Thoracic aorta (tissue), 2 donors: ENCODE data around the gene TBX10. TPM values are rescaled to one million over a fixed set of nuclear protein-coding genes. Genes with fewer than 3 reads are reported as not detected.

ENCODE experiments used
- ATAC-seq: fragments of 150-250 bp; one replicate; pipeline ENCODE4 v1.8.0; 2017; ENCODE audit warnings: low read depth; ENCODE audit not compliant: insufficient number of reproducible peaks, low FRiP score
- DNase-seq: peaks from one replicate; pipeline ENCODE4 v3.0.0-alpha.2; 2020; ENCODE audit warnings: low spot score
- H3K27ac ChIP-seq, 2 donors: fragments of 200-600 bp; sonication (generic); 1 replicate in 1 of 2; 2 replicates in 1 of 2; pipeline ENCODE4 v1.5.1; 2016; ENCODE audit warnings: mild to moderate bottlenecking in 2 of 2, moderate library complexity in 2 of 2
- H3K27me3 ChIP-seq: fragments of 200-600 bp; sonication (generic); replicated peaks from 2 replicates; pipeline ENCODE4 v1.6.0; 2016; ENCODE audit warnings: mild to moderate bottlenecking; ENCODE audit not compliant: insufficient read depth
- H3K36me3 ChIP-seq: fragments of 200-600 bp; sonication (generic); one replicate; pipeline ENCODE4 v1.5.1; 2016
- H3K4me1 ChIP-seq, 2 donors: fragments of 200-600 bp; sonication (generic); 1 replicate in 1 of 2; 2 replicates in 1 of 2; pipeline versions ENCODE4 v1.5.1 to v1.6.0; 2016; ENCODE audit warnings: low read depth in 2 of 2, mild to moderate bottlenecking in 1 of 2; ENCODE audit not compliant: control insufficient read depth in 1 of 2
- H3K4me3 ChIP-seq: fragments of 200-600 bp; sonication (generic); 2 replicates; pipeline ENCODE4 v1.5.1; 2016; ENCODE audit warnings: mild to moderate bottlenecking
- H3K9me3 ChIP-seq: fragments of 200-600 bp; sonication (generic); 2 replicates; pipeline ENCODE4 v1.5.1; 2016
- total RNA-seq, 2 donors: library from RNA; depleted of rRNA; stranded (reverse); fragments of >200 nt; gene quantifications; one replicate each; pipeline versions ENCODE4 v1.1.0 to v1.2.3, GENCODE V29; 2016
- TF ChIP-seq, protein P1 (sequence below): fragments of 200-600 bp; sonication (generic); IDR thresholded peaks from one replicate; pipeline ENCODE4 v1.5.1; 2019; ENCODE audit warnings: antibody characterized with exemption

Gene TBX10
- total RNA-seq, 2 donors from 2014 or later: not detected

DNA sequence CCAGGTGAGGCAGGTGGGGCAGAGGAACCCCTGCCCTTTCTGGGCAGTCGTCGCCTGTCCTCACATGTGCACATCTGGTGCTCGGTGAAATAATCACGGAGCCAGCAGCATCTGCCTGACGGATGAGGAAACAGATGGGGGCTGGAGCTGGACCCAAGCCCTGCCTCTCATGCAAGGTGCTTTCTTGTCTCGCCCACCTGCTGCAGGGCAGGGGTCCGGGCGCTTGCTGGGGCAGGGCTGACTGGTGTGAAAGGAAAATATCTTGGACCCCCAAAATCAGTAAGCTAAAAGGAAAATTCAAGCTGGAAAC lies 31.6 kb upstream of the TBX10 start:
- Histone ChIP-seq H3K27ac (no peak overlapping the region), H3K36me3 (no peaks in the 10 kb centered on the region), H3K9me3 (no peaks in the 10 kb centered on the region), H3K27me3 (no peaks in the 10 kb centered on the region), H3K4me3 (no peak overlapping the region), H3K4me1 (no peaks in the 10 kb centered on the region)
- TF ChIP-seq, protein P1, sequence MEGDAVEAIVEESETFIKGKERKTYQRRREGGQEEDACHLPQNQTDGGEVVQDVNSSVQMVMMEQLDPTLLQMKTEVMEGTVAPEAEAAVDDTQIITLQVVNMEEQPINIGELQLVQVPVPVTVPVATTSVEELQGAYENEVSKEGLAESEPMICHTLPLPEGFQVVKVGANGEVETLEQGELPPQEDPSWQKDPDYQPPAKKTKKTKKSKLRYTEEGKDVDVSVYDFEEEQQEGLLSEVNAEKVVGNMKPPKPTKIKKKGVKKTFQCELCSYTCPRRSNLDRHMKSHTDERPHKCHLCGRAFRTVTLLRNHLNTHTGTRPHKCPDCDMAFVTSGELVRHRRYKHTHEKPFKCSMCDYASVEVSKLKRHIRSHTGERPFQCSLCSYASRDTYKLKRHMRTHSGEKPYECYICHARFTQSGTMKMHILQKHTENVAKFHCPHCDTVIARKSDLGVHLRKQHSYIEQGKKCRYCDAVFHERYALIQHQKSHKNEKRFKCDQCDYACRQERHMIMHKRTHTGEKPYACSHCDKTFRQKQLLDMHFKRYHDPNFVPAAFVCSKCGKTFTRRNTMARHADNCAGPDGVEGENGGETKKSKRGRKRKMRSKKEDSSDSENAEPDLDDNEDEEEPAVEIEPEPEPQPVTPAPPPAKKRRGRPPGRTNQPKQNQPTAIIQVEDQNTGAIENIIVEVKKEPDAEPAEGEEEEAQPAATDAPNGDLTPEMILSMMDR: no peak
- ATAC-seq (no peak), DNase-seq (no peak)

DNA sequence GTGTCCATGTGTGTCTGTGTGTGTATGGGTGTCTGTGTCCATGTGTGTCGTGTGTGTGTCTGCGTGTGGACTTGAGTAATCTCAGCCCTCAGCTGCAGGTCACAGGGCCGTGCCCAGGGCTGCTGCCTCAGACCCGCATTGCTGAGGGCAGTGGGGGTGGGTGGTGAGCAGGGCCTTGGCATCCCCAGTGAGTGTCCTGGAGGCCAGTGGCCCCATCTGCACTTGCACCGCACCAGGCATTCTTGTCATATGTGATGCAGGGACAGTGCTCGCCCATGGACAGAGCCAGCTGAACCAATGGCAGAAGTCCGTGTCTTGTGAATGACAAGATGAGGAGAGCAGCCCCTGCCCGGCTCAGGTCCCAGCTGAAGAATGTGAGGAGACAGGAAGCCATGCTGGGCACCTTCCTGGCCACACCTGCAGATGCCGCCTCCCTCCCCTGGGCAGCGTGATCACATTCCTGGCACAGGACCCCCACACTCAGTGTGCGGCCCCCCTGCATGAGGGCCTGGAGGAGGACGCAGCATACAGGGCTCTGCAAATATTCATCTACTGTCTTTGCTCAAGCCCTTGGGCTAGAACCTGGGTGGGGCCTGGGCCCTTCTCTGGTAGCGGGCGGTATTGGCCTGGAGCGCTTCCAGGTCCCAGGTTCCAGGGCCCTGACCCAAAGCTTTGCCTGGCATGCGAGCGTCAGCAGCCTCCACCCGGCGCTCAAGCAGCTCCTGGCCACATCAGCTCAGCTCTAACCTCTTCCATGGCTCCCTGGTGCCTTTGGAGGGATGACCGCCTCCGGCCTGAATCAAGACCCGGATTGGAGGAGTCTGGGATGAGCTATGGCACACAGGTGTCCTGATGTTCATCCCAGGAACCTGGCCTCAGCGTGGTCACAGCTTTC lies 31.0 kb upstream of the TBX10 start:
- Histone ChIP-seq H3K36me3 (no peaks in the 10 kb centered on the region), H3K9me3 (no peaks in the 10 kb centered on the region), H3K27me3 (no peaks in the 10 kb centered on the region), H3K4me1 (no peaks in the 10 kb centered on the region), H3K4me3 (no peak overlapping the region), H3K27ac (no peak overlapping the region)
- TF ChIP-seq, protein P1: no peak
- DNase-seq (no peak), ATAC-seq (no peak)

DNA sequence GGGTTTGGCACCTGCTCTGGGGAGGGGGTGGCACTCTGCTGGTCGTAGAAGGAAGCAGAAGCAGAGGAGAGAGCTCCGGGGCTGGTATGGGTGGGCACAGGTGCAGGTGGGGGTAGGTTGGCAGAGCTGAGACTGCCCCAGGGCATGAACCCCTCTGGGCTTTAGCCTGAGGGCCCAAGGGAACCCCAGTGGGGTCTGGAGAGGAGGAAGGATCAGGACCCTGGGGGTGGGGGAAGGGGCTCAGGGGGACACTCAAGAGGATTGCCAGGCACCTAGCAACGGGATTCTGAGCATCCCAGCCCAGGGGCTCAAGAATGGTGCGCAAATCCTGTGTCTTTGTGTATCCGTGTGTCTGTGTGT lies 28.6 kb upstream of the TBX10 start:
- no peaks in the 10 kb centered on the region for H3K36me3 ChIP-seq
- TF ChIP-seq, protein P1: no peak
- no peaks in the 10 kb centered on the region for H3K9me3 ChIP-seq
- H3K27me3 ChIP-seq: no peaks in the 10 kb centered on the region
- no peaks in the 10 kb centered on the region for H3K4me1 ChIP-seq
- ATAC-seq (no peak), DNase-seq (no peak)
- H3K27ac ChIP-seq: no peak overlapping the region
- H3K4me3 ChIP-seq: no peak overlapping the region

DNA sequence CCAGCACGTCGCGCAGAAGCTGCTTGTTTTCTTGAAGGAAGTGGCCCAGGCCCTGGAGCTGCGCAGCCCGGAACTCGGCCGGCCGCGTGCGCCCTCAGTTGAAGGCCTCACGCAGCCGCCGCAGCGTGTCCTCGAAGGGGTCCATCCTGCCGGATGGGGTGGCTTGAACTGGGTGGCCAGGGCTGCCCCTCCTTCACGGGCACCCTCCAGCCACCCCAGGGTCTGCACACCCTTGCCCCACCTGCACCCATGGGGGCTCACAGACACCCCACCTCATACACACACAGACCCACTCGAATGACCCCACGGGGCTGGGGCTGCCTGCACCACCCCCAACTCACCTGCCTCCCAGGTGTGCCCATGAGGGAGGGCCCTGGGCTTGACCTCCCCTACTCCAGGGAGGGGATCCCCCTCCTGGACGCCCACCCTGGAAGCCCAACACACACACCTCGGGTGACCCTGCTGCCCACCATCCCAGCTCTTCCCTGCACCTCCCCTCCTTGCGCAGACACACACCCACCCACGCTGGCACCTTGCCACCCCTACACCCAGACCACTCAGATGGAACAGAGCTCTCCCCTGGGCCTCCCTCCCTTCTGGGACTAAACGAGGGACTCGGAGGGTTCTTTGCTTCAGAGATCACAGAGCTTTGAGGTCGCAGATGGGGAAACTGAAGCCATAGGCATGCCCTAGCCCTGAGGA lies 28.1 kb upstream of the TBX10 start:
- ATAC-seq (no peak), DNase-seq (no peak)
- Histone ChIP-seq H3K4me1 (no peaks in the 10 kb centered on the region), H3K4me3 (no peak overlapping the region), H3K36me3 (no peaks in the 10 kb centered on the region), H3K9me3 (no peaks in the 10 kb centered on the region), H3K27ac (no peak overlapping the region), H3K27me3 (no peaks in the 10 kb centered on the region)
- TF ChIP-seq, protein P1: no peak

DNA sequence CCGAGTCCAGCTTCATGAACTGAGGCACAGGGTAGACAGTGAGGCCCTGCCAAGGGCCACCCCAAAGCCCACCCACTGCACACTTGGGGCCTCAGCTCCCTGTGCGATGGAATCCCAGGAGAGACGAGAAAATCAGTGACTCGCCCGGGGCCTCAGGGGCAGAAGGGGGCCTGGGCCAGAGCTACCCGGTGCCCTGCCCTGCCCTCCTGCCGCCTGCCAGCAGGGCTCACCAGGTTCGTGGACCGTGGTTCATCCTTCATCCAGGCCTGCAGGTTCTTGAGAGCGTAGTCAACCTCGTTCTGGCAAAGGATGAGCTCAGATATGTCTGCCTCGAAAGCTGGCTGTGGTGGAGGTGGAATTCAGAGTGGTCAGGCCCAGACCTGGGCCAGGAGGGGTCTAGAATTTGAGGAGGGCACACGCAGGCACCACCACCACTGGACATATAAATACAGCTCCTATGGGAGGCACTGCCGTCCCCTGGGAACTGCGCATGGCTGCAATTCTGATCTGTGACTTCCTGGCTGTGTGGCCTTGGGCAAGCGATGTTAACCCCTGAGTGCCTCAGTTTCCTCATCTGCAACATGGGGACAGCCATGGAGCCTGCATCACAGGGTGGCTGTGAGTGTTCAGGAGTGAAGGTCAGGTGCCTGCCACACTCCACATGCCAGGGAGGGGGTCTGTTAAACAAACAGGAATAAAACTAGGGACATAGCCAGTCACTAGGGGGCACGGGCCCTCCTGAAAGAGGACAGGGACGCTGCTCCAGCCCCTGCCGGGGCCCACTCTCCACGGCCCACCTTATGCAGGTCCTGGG lies 27.3 kb upstream of the TBX10 start:
- TF ChIP-seq, protein P1: no peak
- Histone ChIP-seq H3K4me3 (no peak overlapping the region), H3K36me3 (no peaks in the 10 kb centered on the region), H3K9me3 (no peaks in the 10 kb centered on the region), H3K27me3 (no peaks in the 10 kb centered on the region), H3K4me1 (no peaks in the 10 kb centered on the region), H3K27ac (no peak overlapping the region)
- ATAC-seq (no peak), DNase-seq (no peak)
